ENCODE results near the gene WNT2.

Gene WNT2

DNA sequence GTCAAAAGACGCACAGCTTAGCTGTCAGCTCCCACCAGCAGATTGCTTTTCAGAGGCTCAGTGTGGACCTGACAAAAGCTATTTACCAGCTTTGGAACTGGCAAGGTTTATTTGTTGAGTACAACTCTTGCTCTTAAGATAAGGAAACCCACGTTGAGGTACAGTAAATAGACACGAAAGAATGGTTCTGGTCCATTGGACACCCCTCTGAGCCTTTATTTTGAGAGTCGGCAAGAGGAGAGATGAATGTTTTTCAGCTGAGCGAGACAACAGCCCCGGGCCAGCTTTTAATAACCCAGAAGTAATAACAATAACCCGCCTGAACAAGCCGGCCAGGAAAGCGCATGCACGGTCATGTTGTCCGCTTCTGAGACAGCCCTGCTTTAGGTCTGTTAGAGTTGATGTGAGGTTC, 49.0 kb downstream of the WNT2 start:
- no peak for ATAC-seq
- no peak for TF ChIP-seq PATZ1 (CRISPR knock-in tag; IDR thresholded peaks at IDR 0.05; ENCODE audit: borderline replicate concordance)
- no peak for TF ChIP-seq TOX (CRISPR knock-in tag; IDR thresholded peaks at IDR 0.05; ENCODE audit: borderline replicate concordance)
- TF ChIP-seq ZC3H10 (CRISPR knock-in tag; IDR thresholded peaks at IDR 0.05), result no peak
- no peak for TF ChIP-seq PPARA (CRISPR knock-in tag; IDR thresholded peaks at IDR 0.05; ENCODE audit: borderline replicate concordance)
- TF ChIP-seq TCF4 (CRISPR knock-in tag; IDR thresholded peaks at IDR 0.05; ENCODE audit: borderline replicate concordance), result no peak
- TF ChIP-seq, protein P1, sequence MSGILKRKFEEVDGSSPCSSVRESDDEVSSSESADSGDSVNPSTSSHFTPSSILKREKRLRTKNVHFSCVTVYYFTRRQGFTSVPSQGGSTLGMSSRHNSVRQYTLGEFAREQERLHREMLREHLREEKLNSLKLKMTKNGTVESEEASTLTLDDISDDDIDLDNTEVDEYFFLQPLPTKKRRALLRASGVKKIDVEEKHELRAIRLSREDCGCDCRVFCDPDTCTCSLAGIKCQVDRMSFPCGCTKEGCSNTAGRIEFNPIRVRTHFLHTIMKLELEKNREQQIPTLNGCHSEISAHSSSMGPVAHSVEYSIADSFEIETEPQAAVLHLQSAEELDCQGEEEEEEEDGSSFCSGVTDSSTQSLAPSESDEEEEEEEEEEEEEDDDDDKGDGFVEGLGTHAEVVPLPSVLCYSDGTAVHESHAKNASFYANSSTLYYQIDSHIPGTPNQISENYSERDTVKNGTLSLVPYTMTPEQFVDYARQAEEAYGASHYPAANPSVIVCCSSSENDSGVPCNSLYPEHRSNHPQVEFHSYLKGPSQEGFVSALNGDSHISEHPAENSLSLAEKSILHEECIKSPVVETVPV (CRISPR knock-in tag; IDR thresholded peaks at IDR 0.05), result no peak
- no peak for TF ChIP-seq ZFP30 (CRISPR knock-in tag; IDR thresholded peaks at IDR 0.05)
- no peak for TF ChIP-seq RARB (CRISPR knock-in tag; IDR thresholded peaks at IDR 0.05)
- TF ChIP-seq, protein P2, sequence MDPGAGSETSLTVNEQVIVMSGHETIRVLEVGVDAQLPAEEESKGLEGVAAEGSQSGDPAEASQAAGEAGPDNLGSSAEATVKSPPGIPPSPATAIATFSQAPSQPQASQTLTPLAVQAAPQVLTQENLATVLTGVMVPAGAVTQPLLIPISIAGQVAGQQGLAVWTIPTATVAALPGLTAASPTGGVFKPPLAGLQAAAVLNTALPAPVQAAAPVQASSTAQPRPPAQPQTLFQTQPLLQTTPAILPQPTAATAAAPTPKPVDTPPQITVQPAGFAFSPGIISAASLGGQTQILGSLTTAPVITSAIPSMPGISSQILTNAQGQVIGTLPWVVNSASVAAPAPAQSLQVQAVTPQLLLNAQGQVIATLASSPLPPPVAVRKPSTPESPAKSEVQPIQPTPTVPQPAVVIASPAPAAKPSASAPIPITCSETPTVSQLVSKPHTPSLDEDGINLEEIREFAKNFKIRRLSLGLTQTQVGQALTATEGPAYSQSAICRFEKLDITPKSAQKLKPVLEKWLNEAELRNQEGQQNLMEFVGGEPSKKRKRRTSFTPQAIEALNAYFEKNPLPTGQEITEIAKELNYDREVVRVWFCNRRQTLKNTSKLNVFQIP (CRISPR knock-in tag; IDR thresholded peaks at IDR 0.05; ENCODE audit: borderline replicate concordance, low read depth), result no peak
- TF ChIP-seq ISL1 (CRISPR knock-in tag; IDR thresholded peaks at IDR 0.05), result no peak
- TF ChIP-seq GLIS3 (CRISPR knock-in tag; IDR thresholded peaks at IDR 0.05), result no peak
- TF ChIP-seq CREB5 (CRISPR knock-in tag; IDR thresholded peaks at IDR 0.05; ENCODE audit: low read depth), result no peak
- TF ChIP-seq ZNF70 (CRISPR knock-in tag; IDR thresholded peaks at IDR 0.05), result no peak
- no peak for TF ChIP-seq ESRRG (CRISPR knock-in tag; IDR thresholded peaks at IDR 0.05)

DNA sequence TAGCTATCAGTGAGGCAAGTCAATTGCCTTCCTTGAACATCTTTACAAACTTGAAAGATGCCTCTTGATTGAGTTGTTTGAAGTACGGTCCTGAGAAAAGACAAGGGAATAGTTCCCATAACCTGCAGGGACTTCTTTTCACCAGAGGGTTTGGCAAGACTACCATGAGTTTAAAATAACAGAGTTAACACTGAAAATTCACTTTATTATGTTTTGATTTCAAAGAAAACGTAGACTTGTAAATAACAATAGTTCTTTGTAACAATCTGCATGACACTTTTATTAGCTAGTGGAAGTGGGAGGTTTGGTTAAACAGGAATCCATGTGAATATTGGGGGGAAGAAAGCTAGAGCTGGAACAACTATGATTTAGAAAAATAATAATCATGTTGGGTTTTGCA, 49.5 kb downstream of the WNT2 start:
- no peak for TF ChIP-seq ZNF565 (CRISPR knock-in tag; conservative IDR thresholded peaks at IDR 0.05; ENCODE audit: low read depth)
- no peak for TF ChIP-seq PATZ1 (CRISPR knock-in tag; IDR thresholded peaks at IDR 0.05; ENCODE audit: borderline replicate concordance)
- TF ChIP-seq CREB5 (CRISPR knock-in tag; IDR thresholded peaks at IDR 0.05; ENCODE audit: low read depth), result no peak
- TF ChIP-seq TCF4 (CRISPR knock-in tag; IDR thresholded peaks at IDR 0.05; ENCODE audit: borderline replicate concordance), result no peak
- TF ChIP-seq ISL1 (CRISPR knock-in tag; IDR thresholded peaks at IDR 0.05), result no peak
- no peak for TF ChIP-seq OSR1 (CRISPR knock-in tag; IDR thresholded peaks at IDR 0.05)
- no peak for TF ChIP-seq GLIS3 (CRISPR knock-in tag; IDR thresholded peaks at IDR 0.05)
- TF ChIP-seq PPARA (CRISPR knock-in tag; IDR thresholded peaks at IDR 0.05; ENCODE audit: borderline replicate concordance), result no peak
- no peak for TF ChIP-seq SNAI2 (CRISPR knock-in tag; IDR thresholded peaks at IDR 0.05)
- TF ChIP-seq RARB (CRISPR knock-in tag; IDR thresholded peaks at IDR 0.05), result no peak
- TF ChIP-seq, protein P1 (CRISPR knock-in tag; IDR thresholded peaks at IDR 0.05), result no peak
- TF ChIP-seq, protein P2 (CRISPR knock-in tag; IDR thresholded peaks at IDR 0.05; ENCODE audit: borderline replicate concordance, low read depth), result no peak
- TF ChIP-seq ZNF8 (CRISPR knock-in tag; IDR thresholded peaks at IDR 0.05), result no peak
- ATAC-seq, result no peak
